GM18873 (cell line): ENCODE data around the gene HOXD12.
A peak's percentile ranks its signal among the peaks of the same experiment; 100 is the strongest.

Experiments used
- ATAC-seq: cut with Tn5 transposase; IDR thresholded peaks from one replicate; pipeline ENCODE4 v1.9.1; 2021; ENCODE audit warnings: mild to moderate bottlenecking, moderate library complexity, moderate number of reproducible peaks; ENCODE audit not compliant: unreplicated experiment, low FRiP score

The HOXD12 gene

GRCh38 chr2:176092270-176093144 is 7.1 kb upstream of the HOXD12 start, which contains the start of gene HOXD13:
TSS of gene HOXD13 (plus strand) at chr2:176092721. CDS start at chr2:176092891, 170 bp downstream.
- no peak for ATAC-seq

GRCh38 chr2:176093145-176093897 is 6.3 kb upstream of the HOXD12 start:
- ATAC-seq = no peak

- no peak for ATAC-seq
These were observed 5.7 kb upstream of the HOXD12 start for GRCh38 chr2:176093898-176094249.

GRCh38 chr2:176094349-176094748 is 5.2 kb upstream of the HOXD12 start:
- no peak for ATAC-seq

GRCh38 chr2:176095421-176095820 is 4.2 kb upstream of the HOXD12 start:
- no peak for ATAC-seq

GRCh38 chr2:176096243-176096985 is 3.2 kb upstream of the HOXD12 start:
- ATAC-seq = no peak

GRCh38 chr2:176096986-176097819 is 2.4 kb upstream of the HOXD12 start:
- ATAC-seq = peak; percentile 73

GRCh38 chr2:176097820-176098365 is 1.7 kb upstream of the HOXD12 start:
- no peak for ATAC-seq

- no peak for ATAC-seq
These were observed 1.0 kb upstream of the HOXD12 start for GRCh38 chr2:176098366-176099158.

GRCh38 chr2:176099159-176099727 is 352 bp upstream of the HOXD12 start:
- no peak for ATAC-seq

GRCh38 chr2:176100547-176101140 is 1.0 kb downstream of the HOXD12 start:
- no peak for ATAC-seq

GRCh38 chr2:176101216-176101830 is 1.7 kb downstream of the HOXD12 start:
- ATAC-seq = no peak

- no peak for ATAC-seq
These were observed 2.2 kb downstream of the HOXD12 start for GRCh38 chr2:176101842-176102241.

- no peak for ATAC-seq
These were observed 2.8 kb downstream of the HOXD12 start for GRCh38 chr2:176102309-176102866.

- ATAC-seq = no peak
These were observed 3.6 kb downstream of the HOXD12 start for GRCh38 chr2:176103194-176103593.

GRCh38 chr2:176103742-176104315 is 4.2 kb downstream of the HOXD12 start:
- no peak for ATAC-seq
